Heart left ventricle (tissue), 13 donors: ENCODE measurements around the gene S100A14.
A peak's percentile ranks its signal among the peaks of the same experiment; 100 is the strongest.

ENCODE experiments used
- CTCF ChIP-seq, 12 donors: fragments of 200-600 bp; sonication (generic) in 4 of 12; IDR thresholded peaks; one replicate each; pipeline versions ENCODE4 v1.5.0 to v1.8.0; 2018 to 2022; ENCODE audit warnings: antibody characterized with exemption in 12 of 12, mild to moderate bottlenecking in 5 of 12
- POLR2A ChIP-seq, 2 donors: fragments of 450-650 bp; IDR thresholded peaks; one replicate each; pipeline ENCODE4 v1.6.1; 2017; ENCODE audit warnings: antibody characterized with exemption in 2 of 2, mild to moderate bottlenecking in 2 of 2, moderate library complexity in 2 of 2
- donor health status: ischemic (EF 13 %, LVEDD 7.1; RV severe dilation, severe dysfunction).
- donor health status: DM: no; HTN: yes; CAD: no.
- donor health status: DM: no; HTN: no; CAD: no.
- donor health status: ischemic (EF 25% LVEDD 6.9; RV normal size, moderate dysfunction).
- donor health status: ischemic (EF 25% LVEDD 5.7; RV mildly dilated, moderate dysfunction).
- donor health status: ischemic (EF 35%, LVEDD 5.7; RV mildly dilated, moderate dysfunction).
- donor health status: nonischemic (EF 11% LVEDD 7.7; RV severe dilation, severe dysfunction).
- donor health status: DM: yes; HTN: yes; CAD: no.
- donor health status: PGD.
- donor health status: ischemic (EF 29% LVEDD 5.4; RV normal size, mild dysfunction).
- donor health status: nonischemic (EF 23%, LVEDD 6.1; RV moderate dilation, normal function).

- TF ChIP-seq CTCF (IDR thresholded peaks at IDR 0.05) (peak in 11 of 12 donors; percentile 44 to 87 (median 61)), POLR2A (IDR thresholded peaks at IDR 0.05) (no peak)
These were observed 1.5 kb upstream of the S100A14 start for GRCh38 chr1:153617663-153618062.
